SH-SY5Y (cell line): ENCODE results near the gene HS3ST3A1.

Source experiments
- GATA2 ChIP-seq: IDR thresholded peaks from 2 replicates; pipeline ENCODE4 v1.6.1; 2011; ENCODE audit warnings: mild to moderate bottlenecking, low read depth, low read length
- GATA3 ChIP-seq: IDR thresholded peaks from 2 replicates; pipeline ENCODE4 v1.6.1; 2011; ENCODE audit warnings: low read depth, mild to moderate bottlenecking, low read length, moderate library complexity

GRCh38 chr17:13575466-13575865 is 26.3 kb downstream of the HS3ST3A1 start:
- TF ChIP-seq GATA2 (no peak), GATA3 (no peak)
